Adrenal gland (tissue), 12 donors: ENCODE measurements around the gene SH3GLB2. TPM values are rescaled to one million over a fixed set of nuclear protein-coding genes. Genes with fewer than 3 reads are reported as not detected.

Source experiments
- DNase-seq, 7 donors: peaks; one replicate each; pipeline ENCODE4 v3.0.0-alpha.2; 2019 to 2020
- H3K27ac ChIP-seq, 5 donors: fragments of 200-600 bp; sonication (generic) in 4 of 5; 1 replicate in 3 of 5; 2 replicates in 2 of 5; pipeline versions ENCODE4 v1.5.1 to v1.8.0; 2016 to 2020; ENCODE audit warnings: mild to moderate bottlenecking in 1 of 5
- H3K27me3 ChIP-seq: fragments of 200-600 bp; 2 replicates; pipeline ENCODE4 v1.8.0; 2021
- H3K36me3 ChIP-seq, 2 donors: fragments of 200-600 bp; replicated peaks in 1 of 2; 1 replicate in 1 of 2; 2 replicates in 1 of 2; pipeline versions ENCODE4 v1.5.1 to v1.8.0; 2018 to 2022
- H3K4me1 ChIP-seq, 2 donors: fragments of 200-600 bp; replicated peaks in 1 of 2; 1 replicate in 1 of 2; 2 replicates in 1 of 2; pipeline versions ENCODE4 v1.5.1 to v1.8.0; 2018 to 2021
- H3K4me3 ChIP-seq, 4 donors: fragments of 200-600 bp; sonication (generic) in 3 of 4; one replicate each; pipeline ENCODE4 v1.5.1; 2016 to 2018
- H3K9me3 ChIP-seq, 3 donors: fragments of 200-600 bp; sonication (generic) in 1 of 3; replicated peaks in 1 of 3; 1 replicate in 2 of 3; 2 replicates in 1 of 3; pipeline versions ENCODE4 v1.5.1 to v1.8.0; 2016 to 2021
- POLR2A ChIP-seq, 2 donors: fragments of 450-650 bp; IDR thresholded peaks; one replicate each; pipeline ENCODE4 v1.6.1; 2017; ENCODE audit warnings: antibody characterized with exemption in 2 of 2, mild to moderate bottlenecking in 2 of 2, moderate library complexity in 1 of 2
- WGBS, 4 donors: extraction: QIAGEN DNeasy Blood & Tissue Kit in 2 of 4; methylation state at CpG; one replicate each; pipeline versions ENCODE4 v1.1.5 to v1.1.7; 2013 to 2017; 5-methylcytosine and 5-hydroxymethylcytosine counted together
- intact Hi-C, 2 donors: fragments of 100-400 bp; cut with DNase I; formaldehyde crosslinking; loops; one replicate each; pipeline versions ENCODE4 v1.14.1 to v1.15.0; 2022 to 2023
- polyA plus RNA-seq, 3 donors: library from polyadenylated mRNA; stranded (reverse); fragments of 200-250 nt in 2 of 3; fragments of 350-450 nt in 1 of 3; fragmentation: Illumina TruSeq in 1 of 3; extraction: RNeasy Lipid Tissue Mini Kit (QIAGEN cat#74804) in 1 of 3; gene quantifications; one replicate each; pipeline ENCODE4 v1.2.3, GENCODE V29; 2013 to 2014
- total RNA-seq, 9 donors: library from RNA; depleted of rRNA in 4 of 9; stranded (reverse); fragments of >200 nt in 4 of 9; fragments of 120-200 nt in 1 of 9; fragmentation: NEBNext Ultra II Directional in 1 of 9; extraction: Animal tissue kit (Norgen Biotek cat#: 25700) in 1 of 9; gene quantifications; one replicate each; pipeline versions ENCODE4 v1.1.0 to v1.2.4, GENCODE V29; 2013 to 2023
- TF ChIP-seq, protein P1 (sequence below), 6 experiments: fragments of 450-650 bp in 4 of 6; fragments of 200-600 bp in 2 of 6; sonication (generic) in 1 of 6; IDR thresholded peaks; 1 replicate in 5 of 6; 2 replicates in 1 of 6; pipeline versions ENCODE4 v1.5.1 to v1.8.0; 2016 to 2021; ENCODE audit warnings: antibody characterized with exemption in 6 of 6, mild to moderate bottlenecking in 2 of 6, moderate library complexity in 1 of 6
- donor health status: healthy with polysubstance abuse.
- donor health status: Bipolar disorder and iron deficiency.
- donor health status: DM: yes; HTN: yes; CAD: no.
- donor health status: DM: no; HTN: no; CAD: no.
- donor health status: DM: no; HTN: no; CAD: no.
- donor health status: DM: yes; HTN: yes; CAD: no.

The SH3GLB2 gene
- total and polyA plus RNA-seq, 12 donors = 26.1 to 301 (median 112) TPM

DNA sequence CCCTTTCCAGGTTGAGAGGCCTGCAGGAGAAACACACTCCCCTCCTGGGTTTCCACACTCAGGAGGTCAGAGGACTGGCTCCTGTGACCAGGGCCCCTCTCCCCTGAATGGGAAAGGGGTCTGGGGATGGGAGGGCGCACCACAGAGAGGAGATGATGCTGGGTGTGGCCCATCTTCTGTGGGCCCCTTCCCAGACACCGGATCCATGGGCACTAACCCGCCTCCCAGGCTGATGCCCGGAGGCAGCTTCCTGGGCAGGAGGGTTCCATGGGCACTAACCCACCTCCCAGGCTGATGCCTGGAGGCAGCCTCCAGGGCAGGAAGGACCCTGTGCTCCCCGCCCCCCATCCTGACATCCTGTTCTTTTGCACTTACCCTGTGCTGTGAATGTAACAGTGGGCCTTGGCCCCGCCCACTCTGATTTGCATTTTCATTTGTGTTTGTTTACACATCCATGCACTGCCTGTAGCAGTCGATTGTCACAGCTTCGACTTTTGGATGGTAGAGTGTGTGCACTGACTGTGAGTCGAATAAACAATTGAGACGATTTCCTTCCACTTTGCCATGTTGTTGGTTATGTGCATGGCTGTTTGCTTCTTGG lies 43.5 kb upstream of the SH3GLB2 start:
- Histone ChIP-seq H3K36me3 (peaks cover 0 to 31% of the 10 kb centered on the region in 2 donors), H3K27me3 (no peaks in the 10 kb centered on the region), H3K4me1 (peaks cover 15 to 18% of the 10 kb centered on the region in 2 donors), H3K4me3 (no peak overlapping the region), H3K9me3 (no peaks in the 10 kb centered on the region), H3K27ac (no peak overlapping the region)
- TF ChIP-seq POLR2A (IDR thresholded peaks at IDR 0.05) = no peak
- TF ChIP-seq, protein P1, sequence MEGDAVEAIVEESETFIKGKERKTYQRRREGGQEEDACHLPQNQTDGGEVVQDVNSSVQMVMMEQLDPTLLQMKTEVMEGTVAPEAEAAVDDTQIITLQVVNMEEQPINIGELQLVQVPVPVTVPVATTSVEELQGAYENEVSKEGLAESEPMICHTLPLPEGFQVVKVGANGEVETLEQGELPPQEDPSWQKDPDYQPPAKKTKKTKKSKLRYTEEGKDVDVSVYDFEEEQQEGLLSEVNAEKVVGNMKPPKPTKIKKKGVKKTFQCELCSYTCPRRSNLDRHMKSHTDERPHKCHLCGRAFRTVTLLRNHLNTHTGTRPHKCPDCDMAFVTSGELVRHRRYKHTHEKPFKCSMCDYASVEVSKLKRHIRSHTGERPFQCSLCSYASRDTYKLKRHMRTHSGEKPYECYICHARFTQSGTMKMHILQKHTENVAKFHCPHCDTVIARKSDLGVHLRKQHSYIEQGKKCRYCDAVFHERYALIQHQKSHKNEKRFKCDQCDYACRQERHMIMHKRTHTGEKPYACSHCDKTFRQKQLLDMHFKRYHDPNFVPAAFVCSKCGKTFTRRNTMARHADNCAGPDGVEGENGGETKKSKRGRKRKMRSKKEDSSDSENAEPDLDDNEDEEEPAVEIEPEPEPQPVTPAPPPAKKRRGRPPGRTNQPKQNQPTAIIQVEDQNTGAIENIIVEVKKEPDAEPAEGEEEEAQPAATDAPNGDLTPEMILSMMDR (IDR thresholded peaks at IDR 0.05) = no peak
- 71 to 79% (median 76%) methylated on average over 9 to 10 of the region's 10 CpGs for WGBS, 4 donors
- intact Hi-C loops = no loop called here
- no peak for DNase-seq

DNA sequence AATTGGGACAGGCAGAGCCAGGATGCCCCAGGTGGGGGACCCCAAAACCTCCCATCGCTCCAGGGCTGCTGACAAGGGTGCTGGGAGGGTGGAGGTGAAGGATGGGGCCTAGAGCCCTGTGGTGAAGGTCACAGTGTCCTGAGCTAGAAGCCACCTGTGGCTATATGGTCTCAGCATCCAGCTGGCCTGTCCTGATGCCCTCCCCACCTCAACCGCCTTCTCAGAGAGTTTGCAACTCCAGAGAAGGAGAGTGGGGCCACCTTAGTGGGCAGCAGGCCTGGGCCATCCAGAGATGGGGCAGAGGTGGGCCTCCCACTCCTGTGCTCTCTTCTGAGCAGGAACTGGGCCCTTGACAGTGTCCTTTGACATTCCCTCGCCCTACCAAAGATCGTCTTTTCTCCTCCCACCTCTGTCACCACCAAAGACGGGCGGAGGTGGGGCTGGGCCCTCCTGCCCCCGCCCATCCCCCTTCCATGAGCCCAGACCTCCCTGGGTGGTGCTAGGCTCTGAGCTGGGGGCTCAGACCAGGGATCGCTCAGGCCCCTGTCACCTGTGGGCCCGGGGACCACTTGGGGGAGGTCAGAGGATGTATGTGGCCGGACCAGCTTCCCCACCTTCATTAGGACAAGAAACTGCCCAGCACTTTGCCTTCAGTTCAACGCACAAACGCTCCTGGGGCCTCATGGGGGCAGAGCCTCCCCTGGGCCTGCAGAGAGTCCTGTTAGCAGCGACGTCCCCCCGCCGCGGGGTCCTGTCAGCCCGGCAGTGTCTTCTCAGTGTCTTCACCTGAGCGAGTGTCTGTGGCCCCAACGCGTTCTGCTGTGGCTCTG lies 42.8 kb upstream of the SH3GLB2 start:
- Histone ChIP-seq H3K4me3 (no peak overlapping the region), H3K36me3 (peaks cover 0 to 35% of the 10 kb centered on the region in 2 donors), H3K9me3 (no peaks in the 10 kb centered on the region), H3K4me1 (peaks cover 15 to 18% of the 10 kb centered on the region in 2 donors), H3K27me3 (no peaks in the 10 kb centered on the region), H3K27ac (peak overlapping the region in 1 of 5 donors; percentile 88)
- WGBS, 4 donors = 77 to 94% (median 80%) methylated on average over 6 to 21 of the region's 21 CpGs
- DNase-seq = peak in 1 of 7 donors; percentile 22
- TF ChIP-seq, protein P1 (IDR thresholded peaks at IDR 0.05) = no peak
- TF ChIP-seq POLR2A (IDR thresholded peaks at IDR 0.05) = no peak
- intact Hi-C loops = no loop called here

DNA sequence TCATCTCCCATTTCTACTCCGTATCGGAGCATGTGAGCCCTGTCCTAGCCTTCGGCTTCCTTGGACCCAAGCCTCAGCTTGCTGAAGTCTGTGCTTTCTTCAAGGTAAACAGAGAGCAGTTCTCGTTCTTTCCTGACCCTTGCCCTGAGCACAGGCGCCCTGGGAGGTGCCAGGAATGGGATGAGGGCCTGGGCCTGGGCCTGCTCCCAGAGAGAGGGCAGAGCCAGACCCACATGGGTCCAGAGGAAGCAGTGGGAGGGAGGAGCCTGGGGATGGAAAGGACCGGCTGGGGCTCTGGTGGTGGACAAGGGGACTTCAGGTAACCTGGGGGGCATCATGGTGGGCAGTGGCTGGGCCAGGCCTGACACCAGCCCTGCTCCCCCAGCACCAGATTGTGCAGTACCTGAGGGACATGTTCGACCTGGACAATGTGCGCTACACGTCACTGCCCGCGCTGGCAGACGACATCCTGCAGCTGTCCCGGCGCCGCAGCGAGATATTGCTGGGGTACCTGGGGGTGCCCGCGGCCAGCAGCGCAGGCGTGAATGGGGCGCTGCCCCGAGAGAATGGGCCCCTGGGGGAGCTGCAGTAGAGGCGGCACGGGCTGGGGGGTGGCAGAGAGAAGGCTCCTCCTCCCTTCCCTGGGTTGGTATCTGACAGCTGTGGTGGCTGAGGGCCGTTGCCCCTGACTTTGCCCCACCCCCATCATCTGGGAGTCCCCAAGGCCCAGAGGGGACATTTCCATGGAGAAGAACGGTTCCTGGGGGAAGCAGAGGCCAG lies 41.9 kb upstream of the SH3GLB2 start:
- peak in 1 of 7 donors; percentile 35 for DNase-seq
- intact Hi-C loops = no loop called here
- Histone ChIP-seq H3K27ac (peak overlapping the region in 4 of 5 donors; percentile 80 to 91 (median 86)), H3K36me3 (peaks cover 0 to 43% of the 10 kb centered on the region in 2 donors), H3K9me3 (no peaks in the 10 kb centered on the region), H3K4me3 (no peak overlapping the region), H3K4me1 (peaks cover 15 to 18% of the 10 kb centered on the region in 2 donors), H3K27me3 (no peaks in the 10 kb centered on the region)
- TF ChIP-seq POLR2A (IDR thresholded peaks at IDR 0.05) = no peak
- 71 to 84% (median 82%) methylated on average over 14 to 26 of the region's 26 CpGs for WGBS, 4 donors

DNA sequence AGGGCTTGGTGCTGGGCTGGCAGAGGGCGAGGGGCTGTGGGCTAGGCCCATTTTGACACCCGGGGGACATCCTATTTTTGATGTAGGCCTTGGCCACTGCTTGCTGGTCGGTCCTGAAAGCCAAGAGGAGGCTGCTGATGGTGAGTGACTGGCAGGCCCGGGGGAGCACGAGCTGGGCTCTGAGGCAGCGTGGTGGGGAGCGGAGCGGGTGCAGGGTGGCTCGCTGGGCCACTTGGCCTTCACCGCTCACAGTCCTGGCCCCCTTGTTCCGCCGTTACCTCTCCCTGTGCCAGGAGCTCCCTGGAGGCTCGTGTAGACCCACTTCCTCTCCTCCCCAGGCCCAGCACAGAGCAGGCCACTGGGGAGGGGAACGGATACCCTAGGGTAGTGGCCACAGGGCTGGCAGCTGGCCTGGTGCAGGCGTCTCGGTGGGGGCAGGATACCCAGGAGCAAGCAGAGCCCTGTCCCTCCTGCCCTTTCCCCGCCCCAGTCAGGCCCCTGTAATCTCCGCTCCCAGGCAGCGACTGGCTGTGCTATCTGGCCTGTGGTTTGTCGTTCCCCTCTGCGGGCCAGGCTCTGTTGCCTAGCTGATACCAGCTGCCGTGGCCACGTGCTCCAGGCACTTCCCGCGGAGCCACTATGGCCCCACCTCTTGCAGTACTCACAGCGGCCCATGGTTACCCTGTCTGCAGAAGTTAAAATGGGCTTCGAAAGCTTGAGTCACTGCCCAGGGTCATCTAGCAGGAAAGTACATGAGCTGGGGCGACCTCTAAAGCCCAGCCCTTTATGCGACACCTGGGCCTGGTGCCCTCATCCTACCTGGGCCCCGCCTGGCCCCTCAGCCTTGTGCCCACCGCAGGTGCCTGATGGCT lies 41.1 kb upstream of the SH3GLB2 start:
- no peaks in the 10 kb centered on the region for H3K9me3 ChIP-seq
- H3K36me3 ChIP-seq = peaks cover 0 to 49% of the 10 kb centered on the region in 2 donors
- H3K27me3 ChIP-seq = no peaks in the 10 kb centered on the region
- no peak overlapping the region for H3K4me3 ChIP-seq
- TF ChIP-seq, protein P1 (IDR thresholded peaks at IDR 0.05) = peak in 4 of 6 experiments; percentile 30 to 45 (median 36)
- TF ChIP-seq POLR2A (IDR thresholded peaks at IDR 0.05) = peak in 1 of 2 donors; percentile 87
- 42 to 58% (median 53%) methylated on average over 7 to 31 of the region's 31 CpGs for WGBS, 4 donors
- H3K27ac ChIP-seq = peak overlapping the region; percentile 43 to 91 (median 83)
- peaks cover 15 to 18% of the 10 kb centered on the region in 2 donors for H3K4me1 ChIP-seq
- intact Hi-C loops = no loop called here
- peak; percentile 82 to 97 (median 96) for DNase-seq
